DND-41 (cell line): ENCODE results near the gene SPACA6.

Experiments used
- EZH2 ChIP-seq: IDR thresholded peaks from 3 replicates; pipeline ENCODE4 v1.6.1; 2012; ENCODE audit warnings: borderline replicate concordance, low read depth, mild to moderate bottlenecking, moderate library complexity, low read length, inconsistent platforms; ENCODE audit not compliant: severe bottlenecking
- TF ChIP-seq, protein P1 (sequence below): IDR thresholded peaks from 2 replicates; pipeline ENCODE4 v1.5.1; 2012; ENCODE audit warnings: borderline replicate concordance, low read length, moderate library complexity, mild to moderate bottlenecking; ENCODE audit not compliant: poor library complexity, severe bottlenecking; ENCODE audit errors: extremely low read depth

GRCh38 chr19:51737389-51737788 is 44.3 kb downstream of the SPACA6 start:
- TF ChIP-seq, protein P1, sequence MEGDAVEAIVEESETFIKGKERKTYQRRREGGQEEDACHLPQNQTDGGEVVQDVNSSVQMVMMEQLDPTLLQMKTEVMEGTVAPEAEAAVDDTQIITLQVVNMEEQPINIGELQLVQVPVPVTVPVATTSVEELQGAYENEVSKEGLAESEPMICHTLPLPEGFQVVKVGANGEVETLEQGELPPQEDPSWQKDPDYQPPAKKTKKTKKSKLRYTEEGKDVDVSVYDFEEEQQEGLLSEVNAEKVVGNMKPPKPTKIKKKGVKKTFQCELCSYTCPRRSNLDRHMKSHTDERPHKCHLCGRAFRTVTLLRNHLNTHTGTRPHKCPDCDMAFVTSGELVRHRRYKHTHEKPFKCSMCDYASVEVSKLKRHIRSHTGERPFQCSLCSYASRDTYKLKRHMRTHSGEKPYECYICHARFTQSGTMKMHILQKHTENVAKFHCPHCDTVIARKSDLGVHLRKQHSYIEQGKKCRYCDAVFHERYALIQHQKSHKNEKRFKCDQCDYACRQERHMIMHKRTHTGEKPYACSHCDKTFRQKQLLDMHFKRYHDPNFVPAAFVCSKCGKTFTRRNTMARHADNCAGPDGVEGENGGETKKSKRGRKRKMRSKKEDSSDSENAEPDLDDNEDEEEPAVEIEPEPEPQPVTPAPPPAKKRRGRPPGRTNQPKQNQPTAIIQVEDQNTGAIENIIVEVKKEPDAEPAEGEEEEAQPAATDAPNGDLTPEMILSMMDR: no peak
- no peak for TF ChIP-seq EZH2
